Tibial artery (tissue), 4 donors: ENCODE measurements around the gene CNTNAP2.

Experiments used
- DNase-seq, 2 donors: peaks; one replicate each; pipeline ENCODE4 v3.0.0-alpha.2; 2019
- H3K27ac ChIP-seq, 2 donors: fragments of 200-600 bp; sonication (generic) in 1 of 2; 1 replicate in 1 of 2; 2 replicates in 1 of 2; pipeline ENCODE4 v1.5.1; 2018 to 2019; ENCODE audit warnings: mild to moderate bottlenecking in 1 of 2
- H3K27me3 ChIP-seq, 2 donors: fragments of 200-600 bp; sonication (generic) in 1 of 2; one replicate each; pipeline versions ENCODE4 v1.5.1 to v1.6.0; 2016 to 2019
- H3K36me3 ChIP-seq, 3 donors: fragments of 200-600 bp; sonication (generic) in 2 of 3; one replicate each; pipeline ENCODE4 v1.5.1; 2016 to 2019; ENCODE audit warnings: mild to moderate bottlenecking in 2 of 3
- H3K4me1 ChIP-seq, 4 donors: fragments of 200-600 bp; sonication (generic) in 2 of 4; 1 replicate in 3 of 4; 2 replicates in 1 of 4; pipeline ENCODE4 v1.5.1; 2016 to 2019
- H3K4me3 ChIP-seq, 2 donors: fragments of 200-600 bp; sonication (generic) in 1 of 2; 1 replicate in 1 of 2; 2 replicates in 1 of 2; pipeline ENCODE4 v1.5.1; 2018 to 2019; ENCODE audit warnings: mild to moderate bottlenecking in 2 of 2
- H3K9me3 ChIP-seq, 3 donors: fragments of 200-600 bp; sonication (generic) in 1 of 3; one replicate each; pipeline ENCODE4 v1.5.1; 2016 to 2019
- CTCF ChIP-seq, 2 experiments: fragments of 200-600 bp in 1 of 2; fragments of 450-650 bp in 1 of 2; IDR thresholded peaks; one replicate each; pipeline ENCODE4 v1.5.1; 2017 to 2019; ENCODE audit warnings: antibody characterized with exemption in 2 of 2, mild to moderate bottlenecking in 1 of 2, moderate library complexity in 1 of 2
- intact Hi-C: fragments of 100-400 bp; cut with DNase I; formaldehyde crosslinking; loops from one replicate; pipeline ENCODE4 v1.15.0; 2023; ENCODE audit warnings: low total_unique reads

Gene CNTNAP2

GRCh38 chr7:146736446-146737190 lies 620.0 kb downstream of the CNTNAP2 start:
- Histone ChIP-seq H3K27ac (no peak overlapping the region), H3K4me1 (no peaks in the 10 kb centered on the region), H3K9me3 (peaks cover 0 to 19% (median 8%) of the 10 kb centered on the region in 3 donors), H3K27me3 (no peaks in the 10 kb centered on the region), H3K4me3 (no peak overlapping the region), H3K36me3 (no peaks in the 10 kb centered on the region)
- no peak for DNase-seq
- no peak for TF ChIP-seq CTCF (IDR thresholded peaks at IDR 0.05)
- intact Hi-C loops: no loop called here

GRCh38 chr7:146740039-146740438 lies 623.4 kb downstream of the CNTNAP2 start:
- no peak overlapping the region for H3K27ac ChIP-seq
- no peak for TF ChIP-seq CTCF (IDR thresholded peaks at IDR 0.05)
- H3K9me3 ChIP-seq: peaks cover 0 to 19% (median 8%) of the 10 kb centered on the region in 3 donors
- no peak overlapping the region for H3K4me3 ChIP-seq
- intact Hi-C loops: no loop called here
- no peak for DNase-seq
- H3K27me3 ChIP-seq: no peaks in the 10 kb centered on the region
- H3K4me1 ChIP-seq: no peaks in the 10 kb centered on the region
- H3K36me3 ChIP-seq: no peaks in the 10 kb centered on the region

GRCh38 chr7:146741911-146742310 lies 625.3 kb downstream of the CNTNAP2 start:
- Histone ChIP-seq H3K9me3 (peaks cover 0 to 19% (median 8%) of the 10 kb centered on the region in 3 donors), H3K4me1 (no peaks in the 10 kb centered on the region), H3K27ac (no peak overlapping the region), H3K27me3 (no peaks in the 10 kb centered on the region), H3K36me3 (no peaks in the 10 kb centered on the region), H3K4me3 (no peak overlapping the region)
- TF ChIP-seq CTCF (IDR thresholded peaks at IDR 0.05): no peak
- DNase-seq: no peak
- intact Hi-C loops: no loop called here

- H3K4me3 ChIP-seq: no peak overlapping the region
- intact Hi-C loops: no loop called here
- no peak for DNase-seq
- no peaks in the 10 kb centered on the region for H3K27me3 ChIP-seq
- no peak overlapping the region for H3K27ac ChIP-seq
- no peak for TF ChIP-seq CTCF (IDR thresholded peaks at IDR 0.05)
- no peaks in the 10 kb centered on the region for H3K9me3 ChIP-seq
- H3K36me3 ChIP-seq: no peaks in the 10 kb centered on the region
- no peaks in the 10 kb centered on the region for H3K4me1 ChIP-seq
These were observed 637.8 kb downstream of the CNTNAP2 start for GRCh38 chr7:146754385-146754784.

GRCh38 chr7:146755585-146755984 lies 639.0 kb downstream of the CNTNAP2 start:
- H3K4me1 ChIP-seq: no peaks in the 10 kb centered on the region
- no peaks in the 10 kb centered on the region for H3K27me3 ChIP-seq
- intact Hi-C loops: no loop called here
- H3K27ac ChIP-seq: no peak overlapping the region
- DNase-seq: no peak
- no peak for TF ChIP-seq CTCF (IDR thresholded peaks at IDR 0.05)
- no peak overlapping the region for H3K4me3 ChIP-seq
- H3K36me3 ChIP-seq: no peaks in the 10 kb centered on the region
- no peaks in the 10 kb centered on the region for H3K9me3 ChIP-seq
